ENCODE data around the gene C16orf46.

DNA sequence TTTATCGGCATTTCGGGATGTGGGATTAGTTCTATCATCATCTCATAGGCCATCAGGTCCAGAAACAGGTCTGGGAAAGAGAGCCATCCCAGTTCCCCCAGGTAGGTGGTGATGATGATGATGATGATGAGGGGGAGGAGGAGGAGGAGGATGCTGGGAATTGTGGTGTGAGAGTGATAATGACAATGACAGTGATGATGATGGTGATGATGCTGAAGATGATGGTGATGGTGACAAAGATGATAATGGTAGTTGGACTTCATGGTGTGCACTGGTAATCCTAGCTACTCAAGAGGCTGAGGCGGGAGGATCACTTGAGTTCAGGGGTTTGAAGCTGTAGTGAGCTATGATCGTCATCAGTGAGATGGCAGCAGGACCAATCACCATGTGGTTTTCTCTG, 35.4 kb upstream of the C16orf46 start:
- TF ChIP-seq POLR2AphosphoS5 (IDR thresholded peaks at IDR 0.05; ENCODE audit: borderline replicate concordance, low read depth, low read length) = no peak
- TF ChIP-seq EZH2 (IDR thresholded peaks at IDR 0.05) = no peak
- no peak for TF ChIP-seq FOXP2 (optimal IDR thresholded peaks at IDR 0.05; ENCODE audit: control extremely low read depth, extremely low read length, insufficient read depth)
